ENCODE measurements around the gene MRPL37. TPM values are rescaled to one million over a fixed set of nuclear protein-coding genes. Genes with fewer than 3 reads are reported as not detected.
A peak's percentile ranks its signal among the peaks of the same experiment; 100 is the strongest.

MRPL37 gene
- total RNA-seq, 2 donors from 2014 or later = 73.7 to 91.5 TPM

GRCh38 chr1:54188291-54188690, 11.7 kb upstream of the MRPL37 start:
- no peaks in the 10 kb centered on the region for H3K27me3 ChIP-seq (replicated peaks; ENCODE audit: insufficient read depth)
- no peak for TF ChIP-seq POLR2AphosphoS5 (IDR thresholded peaks at IDR 0.05)
- TF ChIP-seq POLR2A (IDR thresholded peaks at IDR 0.05) = no peak
- no peak for TF ChIP-seq CTCF (IDR thresholded peaks at IDR 0.05)
- H3K36me3 ChIP-seq = no peaks in the 10 kb centered on the region
- no peak overlapping the region for H3K4me3 ChIP-seq
- DNase-seq (ENCODE audit: low spot score) = no peak
- H3K9me3 ChIP-seq = no peaks in the 10 kb centered on the region
- intact Hi-C loops (cut with DNase I) = no loop called here
- H3K4me1 ChIP-seq (replicated peaks) = no peaks in the 10 kb centered on the region
- 84% methylated on average over 1 of the region's 1 CpG for WGBS
- no peak overlapping the region for H3K27ac ChIP-seq

GRCh38 chr1:54190526-54190925, 9.4 kb upstream of the MRPL37 start:
- intact Hi-C loops (cut with DNase I) = no loop called here
- no peaks in the 10 kb centered on the region for H3K27me3 ChIP-seq (replicated peaks; ENCODE audit: insufficient read depth)
- H3K4me1 ChIP-seq (replicated peaks) = no peaks in the 10 kb centered on the region
- no peak for DNase-seq (ENCODE audit: low spot score)
- WGBS = 93% methylated on average over 9 of the region's 9 CpGs
- H3K9me3 ChIP-seq = no peaks in the 10 kb centered on the region
- TF ChIP-seq POLR2A (IDR thresholded peaks at IDR 0.05) (no peak), POLR2AphosphoS5 (IDR thresholded peaks at IDR 0.05) (no peak), CTCF (IDR thresholded peaks at IDR 0.05) (no peak)
- no peaks in the 10 kb centered on the region for H3K36me3 ChIP-seq
- no peak overlapping the region for H3K4me3 ChIP-seq
- no peak overlapping the region for H3K27ac ChIP-seq

- TF ChIP-seq POLR2AphosphoS5 (IDR thresholded peaks at IDR 0.05) (no peak), POLR2A (IDR thresholded peaks at IDR 0.05) (no peak), CTCF (IDR thresholded peaks at IDR 0.05) (no peak)
- no peak overlapping the region for H3K27ac ChIP-seq
- DNase-seq (ENCODE audit: low spot score) = no peak
- intact Hi-C loops (cut with DNase I) = no loop called here
- no peaks in the 10 kb centered on the region for H3K9me3 ChIP-seq
- no peaks in the 10 kb centered on the region for H3K27me3 ChIP-seq (replicated peaks; ENCODE audit: insufficient read depth)
- H3K36me3 ChIP-seq = no peaks in the 10 kb centered on the region
- 100% methylated on average over 1 of the region's 1 CpG for WGBS
- no peaks in the 10 kb centered on the region for H3K4me1 ChIP-seq (replicated peaks)
- no peak overlapping the region for H3K4me3 ChIP-seq
Measured at GRCh38 chr1:54191525-54191924, 8.4 kb upstream of the MRPL37 start.

GRCh38 chr1:54193453-54193852, 6.5 kb upstream of the MRPL37 start:
- Histone ChIP-seq H3K27ac (no peak overlapping the region), H3K4me1 (replicated peaks) (no peaks in the 10 kb centered on the region), H3K36me3 (no peaks in the 10 kb centered on the region), H3K27me3 (replicated peaks; ENCODE audit: insufficient read depth) (no peaks in the 10 kb centered on the region), H3K4me3 (no peak overlapping the region), H3K9me3 (no peaks in the 10 kb centered on the region)
- no peak for DNase-seq (ENCODE audit: low spot score)
- TF ChIP-seq POLR2A (IDR thresholded peaks at IDR 0.05) = no peak
- no peak for TF ChIP-seq POLR2AphosphoS5 (IDR thresholded peaks at IDR 0.05)
- no peak for TF ChIP-seq CTCF (IDR thresholded peaks at IDR 0.05)
- WGBS = 89% methylated on average over 5 of the region's 5 CpGs
- intact Hi-C loops (cut with DNase I) = no loop called here

- 15% methylated on average over 17 of the region's 17 CpGs for WGBS
- intact Hi-C loops (cut with DNase I) = no loop called here
- no peaks in the 10 kb centered on the region for H3K36me3 ChIP-seq
- no peaks in the 10 kb centered on the region for H3K27me3 ChIP-seq (replicated peaks; ENCODE audit: insufficient read depth)
- TF ChIP-seq CTCF (IDR thresholded peaks at IDR 0.05) (no peak), POLR2AphosphoS5 (IDR thresholded peaks at IDR 0.05) (no peak), POLR2A (IDR thresholded peaks at IDR 0.05) (no peak)
- H3K4me1 ChIP-seq (replicated peaks) = peaks cover 3% of the 10 kb centered on the region
- peak overlapping the region; percentile 49 to 72 for H3K27ac ChIP-seq
- DNase-seq (ENCODE audit: low spot score) = no peak
- H3K4me3 ChIP-seq = peak overlapping the region; percentile 72 to 75
- no peaks in the 10 kb centered on the region for H3K9me3 ChIP-seq
Measured at GRCh38 chr1:54199151-54199764, 709 bp upstream of the MRPL37 start.

Data from prostate gland (tissue), 2 donors.